Jurkat, Clone E6-1 (cell line): ENCODE data around the gene TGFBR3.

Experiments
- DNase-seq: peaks from one replicate; pipeline ENCODE4 v3.0.0-alpha.2; 2011; ENCODE audit warnings: low read depth, low spot score
- H3K4me3 ChIP-seq: 2 replicates; pipeline ENCODE4 v1.5.1; 2011; ENCODE audit warnings: mild to moderate bottlenecking, low read length, control low read depth, moderate library complexity

TGFBR3 gene

GRCh38 chr1:91732291-91733107 lies 153.5 kb downstream of the TGFBR3 start:
- no peak for DNase-seq
- H3K4me3 ChIP-seq = no peak overlapping the region

GRCh38 chr1:91731815-91732214 lies 154.1 kb downstream of the TGFBR3 start:
- DNase-seq = no peak
- no peak overlapping the region for H3K4me3 ChIP-seq

- H3K4me3 ChIP-seq = no peak overlapping the region
- DNase-seq = peak; percentile 62
Observed at GRCh38 chr1:91730801-91731732, 154.9 kb downstream of the TGFBR3 start.

GRCh38 chr1:91729621-91730358 lies 156.2 kb downstream of the TGFBR3 start:
- H3K4me3 ChIP-seq = no peak overlapping the region
- DNase-seq = no peak

GRCh38 chr1:91727763-91728162 lies 158.2 kb downstream of the TGFBR3 start:
- no peak overlapping the region for H3K4me3 ChIP-seq
- DNase-seq = no peak

- H3K4me3 ChIP-seq = no peak overlapping the region
- no peak for DNase-seq
Observed at GRCh38 chr1:91725989-91726721, 159.8 kb downstream of the TGFBR3 start.

GRCh38 chr1:91725618-91725988 lies 160.3 kb downstream of the TGFBR3 start:
- H3K4me3 ChIP-seq = no peak overlapping the region
- no peak for DNase-seq

GRCh38 chr1:91724644-91725043 lies 161.3 kb downstream of the TGFBR3 start:
- DNase-seq = no peak
- H3K4me3 ChIP-seq = no peak overlapping the region

- H3K4me3 ChIP-seq = no peak overlapping the region
- DNase-seq = no peak
Observed at GRCh38 chr1:91724231-91724630, 161.7 kb downstream of the TGFBR3 start.

GRCh38 chr1:91720044-91720443 lies 165.9 kb downstream of the TGFBR3 start:
- H3K4me3 ChIP-seq = no peak overlapping the region
- DNase-seq = no peak

- no peak overlapping the region for H3K4me3 ChIP-seq
- no peak for DNase-seq
Observed at GRCh38 chr1:91718877-91719276, 167.1 kb downstream of the TGFBR3 start.

GRCh38 chr1:91718368-91718767 lies 167.6 kb downstream of the TGFBR3 start:
- no peak for DNase-seq
- H3K4me3 ChIP-seq = no peak overlapping the region

GRCh38 chr1:91717839-91718238 lies 168.1 kb downstream of the TGFBR3 start:
- no peak for DNase-seq
- H3K4me3 ChIP-seq = no peak overlapping the region

GRCh38 chr1:91716339-91716738 lies 169.6 kb downstream of the TGFBR3 start:
- no peak for DNase-seq

GRCh38 chr1:91715416-91716000 lies 170.4 kb downstream of the TGFBR3 start:
- DNase-seq = no peak
- no peak overlapping the region for H3K4me3 ChIP-seq

More at GRCh38 chr1:91716339-91716738, 169.6 kb downstream of the TGFBR3 start:
- no peak overlapping the region for H3K4me3 ChIP-seq

- no peak overlapping the region for H3K4me3 ChIP-seq
- no peak for DNase-seq
Observed at GRCh38 chr1:91714867-91715381, 171.0 kb downstream of the TGFBR3 start.

- no peak overlapping the region for H3K4me3 ChIP-seq
Observed at GRCh38 chr1:91712981-91713841, 172.7 kb downstream of the TGFBR3 start.

More at GRCh38 chr1:91712981-91713841, 172.7 kb downstream of the TGFBR3 start:
- no peak for DNase-seq
